H1 (cell line): ENCODE measurements around the gene PTPRT. TPM values are rescaled to one million over a fixed set of nuclear protein-coding genes. Genes with fewer than 3 reads are reported as not detected.

ENCODE experiments used
- CTCF ChIA-PET: fragments of 300-600 bp; sonication (Branson Sonifier 250); formaldehyde crosslinking; loops from one replicate; lab custom pipeline; 2021; ENCODE audit not compliant: partially characterized antibody; lab: Charles Lee
- POLR2A ChIA-PET: fragments of 300-600 bp; sonication (Branson Sonifier 250); formaldehyde crosslinking; loops from one replicate; lab custom pipeline; 2021; ENCODE audit warnings: inconsistent platforms; ENCODE audit not compliant: partially characterized antibody; lab: Charles Lee
- DNase-seq, 2 experiments: peaks; one replicate each; pipeline versions ENCODE4 v3.0.0 to v3.0.0-alpha.2; 2010 to 2022; ENCODE audit warnings: low spot score in 2 of 2, low read depth in 1 of 2, mixed read lengths in 1 of 2
- FAIRE-seq: peaks from 2 replicates; lab custom pipeline; 2011; peaks lifted over from hg19 to GRCh38; lab: Jason Lieb, UNC
- H2AFZ ChIP-seq: 2 replicates; pipeline ENCODE4 v1.8.1; 2012; ENCODE audit warnings: low read length, inconsistent platforms
- H2AK5ac ChIP-seq: 2 replicates; pipeline ENCODE4 v1.6.1; 2013; ENCODE audit warnings: low read depth, low read length
- H2BK120ac ChIP-seq: replicated peaks from 2 replicates; pipeline ENCODE3; 2013; ENCODE audit warnings: low read depth, low read length, inconsistent platforms
- H2BK12ac ChIP-seq: 2 replicates; pipeline ENCODE4 v1.6.1; 2013; ENCODE audit warnings: low read depth, low read length
- H2BK15ac ChIP-seq: 2 replicates; pipeline ENCODE4 v1.6.1; 2013; ENCODE audit warnings: low read length
- H2BK20ac ChIP-seq: 2 replicates; pipeline ENCODE4 v1.6.1; 2013; ENCODE audit warnings: low read length
- H2BK5ac ChIP-seq: 2 replicates; pipeline ENCODE4 v1.6.1; 2013; ENCODE audit warnings: low read depth, low read length
- H3K14ac ChIP-seq: 2 replicates; pipeline ENCODE4 v1.6.1; 2013; ENCODE audit warnings: inconsistent platforms; ENCODE audit not compliant: insufficient read length
- H3K18ac ChIP-seq: 2 replicates; pipeline ENCODE4 v1.6.1; 2013; ENCODE audit warnings: low read length; ENCODE audit errors: extremely low read depth
- H3K23ac ChIP-seq: 2 replicates; pipeline ENCODE4 v1.6.1; 2013; ENCODE audit warnings: inconsistent platforms; ENCODE audit not compliant: insufficient read length
- H3K23me2 ChIP-seq: 2 replicates; pipeline ENCODE4 v1.6.1; 2013; ENCODE audit warnings: low read depth, low read length
- H3K27ac ChIP-seq: 2 replicates; pipeline ENCODE4 v1.6.1; 2011; ENCODE audit warnings: low read depth, low read length, inconsistent platforms
- H3K27me3 ChIP-seq, 4 experiments: replicated peaks in 1 of 4; 1 replicate in 1 of 4; 2 replicates in 3 of 4; pipeline versions ENCODE4 v1.6.1 to v1.8.1; 2011 to 2013; ENCODE audit warnings: low read length in 3 of 4, mild to moderate bottlenecking in 3 of 4, inconsistent platforms in 2 of 4, mixed read lengths in 2 of 4, moderate library complexity in 1 of 4; ENCODE audit not compliant: control insufficient read depth in 3 of 4, insufficient read depth in 3 of 4; ENCODE audit errors: extremely low read depth in 1 of 4
- H3K36me3 ChIP-seq, 4 experiments: 2 replicates each; pipeline versions ENCODE4 v1.6.1 to v1.8.1; 2011 to 2013; ENCODE audit warnings: mild to moderate bottlenecking in 4 of 4, low read length in 3 of 4, moderate library complexity in 2 of 4, control low read depth in 1 of 4, inconsistent platforms in 1 of 4; ENCODE audit not compliant: insufficient read depth in 4 of 4, control insufficient read depth in 2 of 4
- H3K4ac ChIP-seq: replicated peaks from 2 replicates; pipeline ENCODE3; 2013; ENCODE audit warnings: low read length, low read depth, mixed read lengths, inconsistent platforms; ENCODE audit not compliant: insufficient read length
- H3K4me1 ChIP-seq, 4 experiments: replicated peaks in 1 of 4; 1 replicate in 1 of 4; 2 replicates in 3 of 4; pipeline versions ENCODE4 v1.6.1 to v1.8.1; 2011 to 2013; ENCODE audit warnings: low read length in 3 of 4, inconsistent platforms in 2 of 4, mixed read lengths in 1 of 4; ENCODE audit not compliant: insufficient read depth in 4 of 4, control insufficient read depth in 3 of 4
- H3K4me2 ChIP-seq, 2 experiments: 2 replicates each; pipeline versions ENCODE4 v1.6.1 to v1.8.1; 2011 to 2013; ENCODE audit warnings: low read depth in 2 of 2, low read length in 2 of 2, control low read depth in 1 of 2, inconsistent platforms in 1 of 2, mild to moderate bottlenecking in 1 of 2; ENCODE audit not compliant: insufficient read depth in 1 of 2
- H3K4me3 ChIP-seq, 4 experiments: fragments of 200-600, 300-600 bp in 1 of 4; sonication (generic), shearing (Covaris generic), sonication (Bioruptor Twin) in 1 of 4; 2 replicates each; pipeline versions ENCODE4 v1.5.1 to v1.8.1; 2011 to 2016; ENCODE audit warnings: low read length in 4 of 4, low read depth in 3 of 4, control low read depth in 2 of 4, inconsistent platforms in 2 of 4, mild to moderate bottlenecking in 2 of 4, mixed read lengths in 1 of 4, moderate library complexity in 1 of 4; ENCODE audit not compliant: insufficient read depth in 2 of 4; ENCODE audit errors: extremely low read depth in 1 of 4
- H3K56ac ChIP-seq: replicated peaks from 2 replicates; pipeline ENCODE3; 2013; ENCODE audit warnings: low read depth, mild to moderate bottlenecking, mixed read lengths, low read length, inconsistent platforms; ENCODE audit not compliant: insufficient read length
- H3K79me1 ChIP-seq: 2 replicates; pipeline ENCODE4 v1.6.1; 2013; ENCODE audit warnings: low read depth, low read length, control low read depth
- H3K79me2 ChIP-seq, 2 experiments: 2 replicates each; pipeline versions ENCODE4 v1.6.1 to v1.8.1; 2012 to 2013; ENCODE audit warnings: low read length in 2 of 2, mild to moderate bottlenecking in 2 of 2, inconsistent platforms in 1 of 2; ENCODE audit not compliant: insufficient read depth in 2 of 2, control insufficient read depth in 1 of 2
- H3K9ac ChIP-seq, 4 experiments: replicated peaks in 1 of 4; 1 replicate in 1 of 4; 2 replicates in 3 of 4; pipeline versions ENCODE4 v1.6.1 to v1.8.1; 2011 to 2013; ENCODE audit warnings: low read depth in 3 of 4, low read length in 3 of 4, control low read depth in 2 of 4, mild to moderate bottlenecking in 2 of 4, moderate library complexity in 2 of 4, inconsistent platforms in 1 of 4; ENCODE audit errors: extremely low read depth in 1 of 4
- H3K9me3 ChIP-seq, 2 experiments: 2 replicates each; pipeline versions ENCODE4 v1.6.1 to v1.8.1; 2012 to 2013; ENCODE audit warnings: mild to moderate bottlenecking in 2 of 2, moderate library complexity in 2 of 2, control low read depth in 1 of 2, inconsistent platforms in 1 of 2, low read depth in 1 of 2, low read length in 1 of 2, mixed read lengths in 1 of 2; ENCODE audit not compliant: insufficient read depth in 2 of 2
- H4K20me1 ChIP-seq, 2 experiments: replicated peaks in 1 of 2; 2 replicates each; pipeline versions ENCODE3 to v1.8.1; 2011 to 2013; ENCODE audit warnings: inconsistent platforms in 2 of 2, low read length in 2 of 2, mild to moderate bottlenecking in 1 of 2; ENCODE audit not compliant: insufficient read depth in 2 of 2, control insufficient read depth in 1 of 2
- H4K5ac ChIP-seq: 2 replicates; pipeline ENCODE4 v1.6.1; 2013; ENCODE audit warnings: low read length, low read depth, mixed read lengths, inconsistent platforms; ENCODE audit not compliant: insufficient read length
- H4K8ac ChIP-seq: 2 replicates; pipeline ENCODE4 v1.8.0; 2013; ENCODE audit warnings: mild to moderate bottlenecking, moderate library complexity, low read length, inconsistent platforms; ENCODE audit not compliant: insufficient read depth; ENCODE audit errors: extremely low read depth
- H4K91ac ChIP-seq: replicated peaks from 2 replicates; pipeline ENCODE3; 2013; ENCODE audit warnings: low read length, mixed read lengths, inconsistent platforms; ENCODE audit not compliant: insufficient read length
- ASH2L ChIP-seq: fragments of 200-600, 300-600 bp; sonication (generic); IDR thresholded peaks from one replicate; pipeline ENCODE4 v1.7.1; 2017; ENCODE audit warnings: low read length
- ATF2 ChIP-seq: IDR thresholded peaks from 2 replicates; pipeline ENCODE4 v1.6.1; 2012; ENCODE audit warnings: low read length, inconsistent platforms
- CBX5 ChIP-seq: fragments of 300-800, 300-1000 bp; sonication (generic); IDR thresholded peaks from 2 replicates; pipeline ENCODE4 v1.7.1; 2016; ENCODE audit warnings: antibody characterized with exemption, low read length, low read depth
- EZH2 ChIP-seq: fragments of 200-600 bp; sonication (generic); IDR thresholded peaks from 2 replicates; pipeline ENCODE4 v1.7.1; 2012; ENCODE audit warnings: low read depth, mild to moderate bottlenecking, moderate library complexity, low read length, inconsistent platforms; ENCODE audit not compliant: severe bottlenecking
- FOSL1 ChIP-seq: IDR thresholded peaks from 2 replicates; pipeline ENCODE4 v1.6.1; 2011; ENCODE audit warnings: mild to moderate bottlenecking, low read depth, low read length, moderate library complexity; ENCODE audit not compliant: insufficient read depth
- KDM5A ChIP-seq: fragments of 200-600 bp; IDR thresholded peaks from 2 replicates; pipeline ENCODE4 v1.7.1; 2012; ENCODE audit warnings: mild to moderate bottlenecking, low read length, inconsistent platforms, mixed read lengths
- NRF1 ChIP-seq: IDR thresholded peaks from 2 replicates; pipeline ENCODE4 v1.6.1; 2011; ENCODE audit warnings: mild to moderate bottlenecking, low read depth, low read length, improper control_type of control experiment
- POLR2A ChIP-seq, 2 experiments: IDR thresholded peaks; 1 replicate in 1 of 2; 2 replicates in 1 of 2; pipeline ENCODE4 v1.6.1; 2011; ENCODE audit warnings: low read depth in 2 of 2, low read length in 2 of 2, mild to moderate bottlenecking in 2 of 2; ENCODE audit errors: control extremely low read depth in 1 of 2
- RFX5 ChIP-seq: IDR thresholded peaks from 2 replicates; pipeline ENCODE4 v1.6.1; 2011; ENCODE audit warnings: low read depth, low read length, improper control_type of control experiment, borderline replicate concordance
- SIRT6 ChIP-seq: IDR thresholded peaks from one replicate; pipeline ENCODE4 v1.7.1; 2012; ENCODE audit warnings: low read length, inconsistent platforms
- SRF ChIP-seq: IDR thresholded peaks from 2 replicates; pipeline ENCODE4 v1.6.1; 2011; ENCODE audit warnings: mild to moderate bottlenecking, low read depth, low read length, moderate library complexity
- TEAD4 ChIP-seq: IDR thresholded peaks from 2 replicates; pipeline ENCODE4 v1.6.1; 2012; ENCODE audit warnings: low read depth, low read length, inconsistent platforms, mixed read lengths
- ZNF274 ChIP-seq: IDR thresholded peaks from 2 replicates; pipeline ENCODE4 v1.7.0; 2012; ENCODE audit warnings: low read length, borderline replicate concordance; ENCODE audit errors: extremely low read depth
- WGBS, 2 experiments: shearing (Covaris generic) in 1 of 2; methylation state at CpG; one replicate each; pipeline versions ENCODE4 v1.1.6 to v1.1.7; 2013 to 2015; ENCODE audit warnings: low lambda C conversion rate in 2 of 2, mixed read lengths in 2 of 2, inconsistent platforms in 1 of 2, low coverage in 1 of 2, missing lambda C conversion rate in 1 of 2; ENCODE audit not compliant: insufficient replicate concordance in 2 of 2, insufficient coverage in 1 of 2, insufficient read length in 1 of 2; ENCODE audit errors: extremely low coverage in 1 of 2, missing lambda C conversion rate in 1 of 2; 5-methylcytosine and 5-hydroxymethylcytosine counted together
- polyA plus RNA-seq, 7 experiments: library from polyadenylated mRNA; depleted of rRNA in 3 of 7; stranded (reverse) in 5 of 7; unstranded in 2 of 7; fragments of >200 nt in 5 of 7; fragments of 200-250 nt in 2 of 7; gene quantifications; 1 replicate in 5 of 7; 2 replicates in 1 of 7; 4 replicates in 1 of 7; pipeline versions ENCODE4 v1.2.1 to v1.2.3, GENCODE V29; 2011 to 2013; ENCODE audit warnings: missing spikeins in 2 of 7, mixed read lengths in 2 of 7
- total RNA-seq: library from RNA; stranded (reverse); fragmentation: NEBNext Ultra II Directional; extraction: Animal tissue kit (Norgen Biotek cat#: 25700); gene quantifications from 2 replicates; pipeline ENCODE4 v1.2.1, GENCODE V29; 2021

The PTPRT gene
- total and polyA plus RNA-seq, 2 of the 8 experiments (the other 6 are each of a cell fraction or from before 2014, with no cell fraction given): 0.33 to 1.8 TPM

GRCh38 chr20:42613076-42613475 is 576.6 kb downstream of the PTPRT start:
- H4K91ac ChIP-seq: no peak overlapping the region
- 90% methylated on average over 3 of the region's 3 CpGs; no CpG with 5 or more reads in 1 of the 2 experiments for WGBS, 2 experiments
- H2BK15ac ChIP-seq: no peak overlapping the region
- H3K4me2 ChIP-seq: no peak overlapping the region
- H3K4me3 ChIP-seq: no peak overlapping the region
- no peak overlapping the region for H4K5ac ChIP-seq
- no peaks in the 10 kb centered on the region for H3K27me3 ChIP-seq
- H2BK20ac ChIP-seq: no peak overlapping the region
- no peaks in the 10 kb centered on the region for H3K4me1 ChIP-seq
- H4K20me1 ChIP-seq: no peaks in the 10 kb centered on the region
- no peak overlapping the region for H3K4ac ChIP-seq
- no peak overlapping the region for H4K8ac ChIP-seq
- 0 out of 4 replicates have a peak, but pooled peaks cover 0 to 2% of the 10 kb centered on the region in 2 experiments for H3K9me3 ChIP-seq
- DNase-seq: no peak
- no peaks in the 10 kb centered on the region for H3K79me2 ChIP-seq
- POLR2A ChIA-PET: no interaction called here
- no peak overlapping the region for H2BK120ac ChIP-seq
- no peaks in the 10 kb centered on the region for H3K79me1 ChIP-seq
- no peak overlapping the region for H2AK5ac ChIP-seq
- H3K56ac ChIP-seq: no peak overlapping the region
- no peak overlapping the region for H3K14ac ChIP-seq
- no peaks in the 10 kb centered on the region for H3K23me2 ChIP-seq
- TF ChIP-seq SRF (no peak), RFX5 (no peak), CBX5 (no peak), TEAD4 (no peak), ASH2L (no peak), ATF2 (no peak), NRF1 (no peak), EZH2 (no peak), ZNF274 (no peak), POLR2A (IDR thresholded peaks at IDR 0.05; ENCODE audit: control extremely low read depth in 1 of 2, low read depth in 2 of 2, low read length in 2 of 2) (no peak), FOSL1 (no peak), KDM5A (no peak), SIRT6 (no peak)
- TF ChIP-seq, all 59 proteins: peak for 0
- H3K36me3 ChIP-seq: no peaks in the 10 kb centered on the region
- FAIRE-seq: no peak
- no peak overlapping the region for H3K9ac ChIP-seq
- H3K27ac ChIP-seq: no peak overlapping the region
- no peak overlapping the region for H2BK5ac ChIP-seq
- no peak overlapping the region for H2AFZ ChIP-seq
- CTCF ChIA-PET: interaction anchor here (1.0 kb wide), 1 partner anchor 66 kb away, joined by 3 read pairs; no protein-coding TSS in a partner anchor
- H2BK12ac ChIP-seq: no peak overlapping the region
- no peak overlapping the region for H3K18ac ChIP-seq
- no peak overlapping the region for H3K23ac ChIP-seq
